Vagina (tissue), 2 donors: Measurements from ENCODE around the gene TOLLIP.

Experiments used
- POLR2A ChIP-seq, 2 donors: fragments of 450-650 bp; IDR thresholded peaks; one replicate each; pipeline ENCODE4 v1.6.1; 2017; ENCODE audit warnings: antibody characterized with exemption in 2 of 2, mild to moderate bottlenecking in 2 of 2, moderate library complexity in 2 of 2
- TF ChIP-seq, protein P1 (sequence below), 3 experiments: fragments of 450-650 bp in 2 of 3; fragments of 200-600 bp in 1 of 3; sonication (generic) in 1 of 3; IDR thresholded peaks; one replicate each; pipeline ENCODE4 v1.5.1; 2017 to 2019; ENCODE audit warnings: antibody characterized with exemption in 3 of 3, mild to moderate bottlenecking in 2 of 3, moderate library complexity in 2 of 3

- TF ChIP-seq, protein P1, sequence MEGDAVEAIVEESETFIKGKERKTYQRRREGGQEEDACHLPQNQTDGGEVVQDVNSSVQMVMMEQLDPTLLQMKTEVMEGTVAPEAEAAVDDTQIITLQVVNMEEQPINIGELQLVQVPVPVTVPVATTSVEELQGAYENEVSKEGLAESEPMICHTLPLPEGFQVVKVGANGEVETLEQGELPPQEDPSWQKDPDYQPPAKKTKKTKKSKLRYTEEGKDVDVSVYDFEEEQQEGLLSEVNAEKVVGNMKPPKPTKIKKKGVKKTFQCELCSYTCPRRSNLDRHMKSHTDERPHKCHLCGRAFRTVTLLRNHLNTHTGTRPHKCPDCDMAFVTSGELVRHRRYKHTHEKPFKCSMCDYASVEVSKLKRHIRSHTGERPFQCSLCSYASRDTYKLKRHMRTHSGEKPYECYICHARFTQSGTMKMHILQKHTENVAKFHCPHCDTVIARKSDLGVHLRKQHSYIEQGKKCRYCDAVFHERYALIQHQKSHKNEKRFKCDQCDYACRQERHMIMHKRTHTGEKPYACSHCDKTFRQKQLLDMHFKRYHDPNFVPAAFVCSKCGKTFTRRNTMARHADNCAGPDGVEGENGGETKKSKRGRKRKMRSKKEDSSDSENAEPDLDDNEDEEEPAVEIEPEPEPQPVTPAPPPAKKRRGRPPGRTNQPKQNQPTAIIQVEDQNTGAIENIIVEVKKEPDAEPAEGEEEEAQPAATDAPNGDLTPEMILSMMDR (IDR thresholded peaks at IDR 0.05) = no peak
- no peak for TF ChIP-seq POLR2A (IDR thresholded peaks at IDR 0.05)
Measured at GRCh38 chr11:1302041-1302460, 7.4 kb downstream of the TOLLIP start.
